Fibroblast of skin of left biceps (primary cell): ENCODE measurements around the gene TMEM154.
A peak's percentile ranks its signal among the peaks of the same experiment; 100 is the strongest.

Source experiments
- DNase-seq, 2 experiments: peaks; one replicate each; pipeline ENCODE4 v3.0.0-alpha.2; 2013; ENCODE audit warnings: low read depth in 2 of 2

TMEM154 gene

GRCh38 chr4:152591876-152592275, 87.9 kb downstream of the TMEM154 start:
- no peak for DNase-seq

- DNase-seq = peak in 1 of 2 experiments; percentile 12
Observed at GRCh38 chr4:152591396-152591795, 88.4 kb downstream of the TMEM154 start.

- DNase-seq = peak; percentile 99
Observed at GRCh38 chr4:152590179-152591031, 89.4 kb downstream of the TMEM154 start.

- no peak for DNase-seq
Observed at GRCh38 chr4:152588869-152589268, 90.9 kb downstream of the TMEM154 start.

- DNase-seq = no peak
Observed at GRCh38 chr4:152587127-152587526, 92.7 kb downstream of the TMEM154 start.

- no peak for DNase-seq
Observed at GRCh38 chr4:152586668-152587067, 93.1 kb downstream of the TMEM154 start.

- no peak for DNase-seq
Observed at GRCh38 chr4:152585023-152585441, 94.8 kb downstream of the TMEM154 start.

- DNase-seq = no peak
Observed at GRCh38 chr4:152581536-152582160, 98.1 kb downstream of the TMEM154 start.

- DNase-seq = no peak
Observed at GRCh38 chr4:152579916-152580315, 99.9 kb downstream of the TMEM154 start.

- no peak for DNase-seq
Observed at GRCh38 chr4:152579107-152579764, 100.6 kb downstream of the TMEM154 start.

- DNase-seq = no peak
Observed at GRCh38 chr4:152578670-152579069, 101.1 kb downstream of the TMEM154 start.

- no peak for DNase-seq
Observed at GRCh38 chr4:152577708-152578396, 101.9 kb downstream of the TMEM154 start.

GRCh38 chr4:152575533-152575932, 104.3 kb downstream of the TMEM154 start:
- no peak for DNase-seq

GRCh38 chr4:152573861-152574260, 105.9 kb downstream of the TMEM154 start:
- DNase-seq = no peak

- DNase-seq = peak in 1 of 2 experiments; percentile 11
Observed at GRCh38 chr4:152572417-152573086, 107.2 kb downstream of the TMEM154 start.

- DNase-seq = no peak
Observed at GRCh38 chr4:152571770-152572169, 108.0 kb downstream of the TMEM154 start.

GRCh38 chr4:152571296-152571695, 108.5 kb downstream of the TMEM154 start:
- DNase-seq = no peak
